Upper lobe of right lung (tissue), 1 donor: ENCODE results near the gene POFUT1. TPM values are rescaled to one million over a fixed set of nuclear protein-coding genes. Genes with fewer than 3 reads are reported as not detected.

Experiments used
- ATAC-seq: fragments of 200-7000 bp; cut with Tn5 transposase; one replicate; pipeline ENCODE4 v1.9.1; 2020; ENCODE audit warnings: mild to moderate bottlenecking, moderate library complexity
- DNase-seq: peaks from one replicate; pipeline ENCODE4 v3.0.0-alpha.2; 2020
- H3K27ac ChIP-seq: fragments of 200-600 bp; one replicate; pipeline ENCODE4 v1.8.0; 2022
- H3K27me3 ChIP-seq: fragments of 200-600 bp; one replicate; pipeline ENCODE4 v1.8.0; 2022; ENCODE audit warnings: mild to moderate bottlenecking
- H3K36me3 ChIP-seq: fragments of 200-600 bp; one replicate; pipeline ENCODE4 v1.8.0; 2022
- H3K4me1 ChIP-seq: fragments of 200-600 bp; one replicate; pipeline ENCODE4 v1.8.0; 2022
- H3K4me3 ChIP-seq: fragments of 200-600 bp; one replicate; pipeline ENCODE4 v1.8.0; 2022; ENCODE audit warnings: mild to moderate bottlenecking
- H3K9me3 ChIP-seq: fragments of 200-600 bp; one replicate; pipeline ENCODE4 v1.8.0; 2022
- CTCF ChIP-seq: fragments of 200-600 bp; IDR thresholded peaks from one replicate; pipeline ENCODE4 v1.8.0; 2022; ENCODE audit warnings: antibody characterized with exemption
- intact Hi-C: fragments of 100-400 bp; cut with DNase I; formaldehyde crosslinking; loops from one replicate; pipeline ENCODE4 v1.11.0; 2022
- long read RNA-seq: library from polyadenylated mRNA; unstranded; transcript quantifications from one replicate; pipeline ENCODE4 v2.0.0, GENCODE V29; 2021
- total RNA-seq: library from RNA; stranded (reverse); fragmentation: NEBNext Ultra II Directional; extraction: Animal tissue kit (Norgen Biotek cat#: 25700); gene quantifications from one replicate; pipeline ENCODE4 v1.2.1, GENCODE V29; 2021
- donor health status: DM: no; HTN: yes; CAD: no; lungs with severe emphysema.

The POFUT1 gene
- 31.5 TPM for total RNA-seq
- long read RNA-seq, full-length matches to known transcripts: 58 of 72 reads
- long read RNA-seq, partial matches to known transcripts: 6 of 72 reads
- long read RNA-seq, other reads (novel, unspliced or antisense): 8 of 72 reads

- Histone ChIP-seq H3K9me3 (no peaks in the 10 kb centered on the region), H3K36me3 (peaks cover 16% of the 10 kb centered on the region), H3K27ac (peak within 1 kb of the TSS; percentile 92), H3K4me1 (peaks cover 49% of the 10 kb centered on the region), H3K27me3 (no peaks in the 10 kb centered on the region), H3K4me3 (peak within 1 kb of the TSS; percentile 99)
- peak; percentile 97 for ATAC-seq
- intact Hi-C loops: no loop called here
- no peak for TF ChIP-seq CTCF
- peak; percentile 96 for DNase-seq
Observed at GRCh38 chr20:32207626-32208498, at the start of gene POFUT1, which contains the start of gene PLAGL2. TSS of gene POFUT1 (plus strand) at chr20:32207880. CDS start at chr20:32207942, 62 bp downstream. TSS of gene PLAGL2 (minus strand) at chr20:32207743. CDS start at chr20:32202178, 5,565 bp downstream.

- no peaks in the 10 kb centered on the region for H3K27me3 ChIP-seq
- DNase-seq (peak; percentile 32), ATAC-seq (no peak)
- peaks cover 17% of the 10 kb centered on the region for H3K4me1 ChIP-seq
- intact Hi-C loops: no loop called here
- no peak overlapping the region for H3K4me3 ChIP-seq
- TF ChIP-seq CTCF: no peak
- H3K9me3 ChIP-seq: no peaks in the 10 kb centered on the region
- H3K36me3 ChIP-seq: peaks cover 58% of the 10 kb centered on the region
- H3K27ac ChIP-seq: no peak overlapping the region
Observed at GRCh38 chr20:32158351-32158750, 49.3 kb upstream of the POFUT1 start.

GRCh38 chr20:32158943-32159660 lies 48.6 kb upstream of the POFUT1 start:
- peaks cover 58% of the 10 kb centered on the region for H3K36me3 ChIP-seq

GRCh38 chr20:32159766-32160221 lies 47.9 kb upstream of the POFUT1 start:
- ATAC-seq: no peak

More at GRCh38 chr20:32158943-32159660, 48.6 kb upstream of the POFUT1 start:
- ATAC-seq (no peak), DNase-seq (peak; percentile 15)
- intact Hi-C loops: no loop called here
- no peak for TF ChIP-seq CTCF
- peaks cover 17% of the 10 kb centered on the region for H3K4me1 ChIP-seq
- H3K4me3 ChIP-seq: no peak overlapping the region
- no peaks in the 10 kb centered on the region for H3K27me3 ChIP-seq
- no peak overlapping the region for H3K27ac ChIP-seq
- H3K9me3 ChIP-seq: no peaks in the 10 kb centered on the region

More at GRCh38 chr20:32159766-32160221, 47.9 kb upstream of the POFUT1 start:
- Histone ChIP-seq H3K27me3 (no peaks in the 10 kb centered on the region), H3K4me1 (peaks cover 11% of the 10 kb centered on the region), H3K27ac (no peak overlapping the region), H3K9me3 (no peaks in the 10 kb centered on the region), H3K36me3 (peaks cover 63% of the 10 kb centered on the region), H3K4me3 (no peak overlapping the region)
- TF ChIP-seq CTCF: no peak
- intact Hi-C loops: no loop called here
- DNase-seq: peak; percentile 38
